UCSD-AML1 (cell line): ENCODE measurements around the gene PLA2G2F.
"Not testable (repeated sequence)": the region's sequence is repeated elsewhere in the genome, so short reads cannot be mapped to it uniquely, and the experiment has no call there.

ENCODE experiments used
- DNase-seq: peaks from one replicate; lab custom pipeline; 2025; ENCODE audit not compliant: unreplicated experiment; lab: John Stamatoyannopoulos, UW

PLA2G2F gene

DNA sequence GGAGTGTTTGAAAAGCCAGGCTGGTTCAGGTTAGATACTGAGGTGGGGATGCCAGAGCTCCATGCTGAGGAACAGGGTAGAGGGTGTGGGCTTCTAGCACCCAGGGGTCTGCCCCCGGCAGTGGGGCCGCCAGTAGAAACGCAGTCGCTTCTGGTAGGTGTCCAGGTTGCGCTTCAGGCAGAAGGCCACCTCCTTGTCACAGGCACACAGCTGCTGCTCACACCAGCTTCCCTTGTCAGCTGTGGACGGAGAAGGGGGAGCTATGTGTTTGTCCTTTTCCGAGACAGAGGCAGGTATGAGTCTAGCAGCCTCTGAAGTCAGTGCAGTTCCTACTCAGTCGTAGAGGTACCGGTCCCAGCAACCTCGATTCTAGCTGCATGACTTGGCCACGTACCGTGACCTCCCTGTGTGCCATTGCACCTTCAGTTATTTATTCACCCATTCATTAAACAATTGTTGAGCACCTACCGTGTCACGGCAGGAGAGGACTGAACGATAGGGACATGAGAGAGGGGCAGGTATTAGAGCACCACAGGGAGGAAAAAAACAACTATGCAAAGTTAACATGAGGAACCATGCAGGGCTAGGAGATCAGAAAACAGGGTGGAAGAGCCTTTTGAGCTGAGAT lies 25.0 kb upstream of the PLA2G2F start:
- DNase-seq = no peak

DNA sequence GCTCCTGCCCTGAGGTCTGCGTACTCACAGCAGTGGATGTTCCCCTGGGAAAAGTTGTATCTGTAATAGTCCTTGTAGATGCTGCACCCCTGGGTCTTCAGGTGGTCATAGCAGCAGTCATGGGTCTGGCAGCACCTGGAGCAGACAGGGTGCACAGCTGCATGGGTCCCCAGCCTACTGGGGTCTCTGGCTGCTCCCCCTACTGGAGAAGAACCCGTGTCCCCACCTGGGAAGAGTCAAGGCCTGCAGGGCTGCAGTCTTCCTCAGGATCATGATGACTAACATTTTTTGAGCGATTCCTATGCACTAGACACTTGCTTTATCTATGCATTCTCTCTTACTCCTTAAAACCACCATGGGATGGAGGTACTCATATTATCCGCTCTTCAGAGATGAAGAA lies 23.6 kb upstream of the PLA2G2F start:
- no peak for DNase-seq

GRCh38 chr1:20115916-20116315 lies 23.2 kb upstream of the PLA2G2F start:
- no peak for DNase-seq

- no peak for DNase-seq
Observed at GRCh38 chr1:20117236-20117635, 21.9 kb upstream of the PLA2G2F start.

GRCh38 chr1:20119347-20119746 lies 19.8 kb upstream of the PLA2G2F start, which contains the start of gene PLA2G2D:
PLA2G2D (minus strand) TSS chr1:20119536; CDS start chr1:20119498, 38 bp downstream.
- DNase-seq = no peak

DNA sequence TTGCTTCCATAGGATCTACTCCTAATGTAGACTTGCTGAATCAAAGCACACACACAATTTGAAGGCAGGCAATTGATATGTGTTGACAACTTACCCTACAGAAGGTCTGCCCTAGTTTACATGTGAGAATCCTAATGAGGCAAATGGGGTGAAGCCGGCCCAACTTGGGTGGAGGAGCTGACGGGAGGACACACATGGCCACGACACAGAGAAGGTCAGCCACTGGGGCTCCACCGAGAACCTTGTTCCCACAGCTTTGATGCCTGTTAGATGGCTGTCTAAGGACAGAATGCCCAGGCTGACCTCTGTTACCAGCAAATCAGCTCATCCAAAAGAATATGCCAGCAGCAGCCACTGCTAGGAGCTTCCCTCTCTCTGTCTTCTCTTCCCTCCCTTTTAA lies 18.3 kb upstream of the PLA2G2F start:
- DNase-seq = no peak

- DNase-seq = no peak
Observed at GRCh38 chr1:20123722-20124455, 15.2 kb upstream of the PLA2G2F start.

- DNase-seq = no peak
Observed at GRCh38 chr1:20124456-20125057, 14.6 kb upstream of the PLA2G2F start.

DNA sequence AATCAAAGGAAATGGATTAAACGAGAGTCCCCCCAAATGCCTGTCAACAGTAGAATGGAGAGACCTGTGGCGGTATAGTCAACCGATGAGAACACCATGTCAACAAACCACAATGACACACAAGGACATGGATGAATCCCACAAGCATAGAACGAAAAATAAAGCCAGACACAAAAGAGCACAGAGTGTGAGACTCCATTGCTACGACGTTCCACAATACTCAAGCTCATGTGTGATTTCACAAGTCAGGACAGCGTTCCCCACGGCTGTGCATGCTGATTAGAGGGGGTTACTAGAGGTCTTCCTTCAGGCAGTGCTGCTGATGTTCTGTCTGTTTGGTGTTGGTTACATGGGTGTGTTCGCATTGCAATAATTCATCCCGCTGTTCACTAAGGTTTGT lies 14.0 kb upstream of the PLA2G2F start:
- DNase-seq = no peak

DNA sequence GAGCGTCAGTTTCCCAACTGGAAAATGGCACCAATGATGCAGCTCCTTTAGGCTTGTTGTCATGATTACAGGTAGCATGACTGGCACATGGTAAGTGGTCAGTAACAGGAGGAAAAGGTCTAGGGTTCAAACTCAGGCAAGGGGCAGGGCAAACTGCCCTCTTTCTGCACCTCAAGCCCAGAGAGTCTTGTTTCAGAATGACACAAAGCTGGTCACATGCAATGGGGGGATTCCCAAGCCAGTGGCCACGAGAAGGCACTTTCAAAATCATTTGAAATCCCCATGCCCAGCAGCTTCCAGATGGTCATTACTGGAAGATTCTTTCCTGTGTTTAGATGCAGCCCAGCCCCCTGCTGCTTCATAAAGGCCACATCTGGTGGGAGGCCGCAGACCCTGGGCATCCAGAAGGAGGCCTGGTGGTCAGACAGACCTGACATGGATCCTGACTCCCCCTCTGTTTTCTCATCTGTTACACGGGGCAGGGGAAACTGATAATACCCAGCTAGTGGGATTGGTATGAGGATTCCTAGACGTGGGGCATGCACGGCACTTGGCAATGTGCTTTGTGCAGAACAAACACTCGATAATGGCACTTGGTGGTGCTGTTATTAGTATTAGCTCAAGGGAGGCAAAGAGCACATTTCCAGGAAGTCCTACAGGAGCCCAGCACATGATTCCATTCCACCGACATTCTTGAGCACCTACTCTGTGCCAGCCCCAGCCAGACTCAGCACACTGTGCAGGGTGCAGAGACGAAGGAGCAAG lies 12.9 kb upstream of the PLA2G2F start:
- DNase-seq = no peak

DNA sequence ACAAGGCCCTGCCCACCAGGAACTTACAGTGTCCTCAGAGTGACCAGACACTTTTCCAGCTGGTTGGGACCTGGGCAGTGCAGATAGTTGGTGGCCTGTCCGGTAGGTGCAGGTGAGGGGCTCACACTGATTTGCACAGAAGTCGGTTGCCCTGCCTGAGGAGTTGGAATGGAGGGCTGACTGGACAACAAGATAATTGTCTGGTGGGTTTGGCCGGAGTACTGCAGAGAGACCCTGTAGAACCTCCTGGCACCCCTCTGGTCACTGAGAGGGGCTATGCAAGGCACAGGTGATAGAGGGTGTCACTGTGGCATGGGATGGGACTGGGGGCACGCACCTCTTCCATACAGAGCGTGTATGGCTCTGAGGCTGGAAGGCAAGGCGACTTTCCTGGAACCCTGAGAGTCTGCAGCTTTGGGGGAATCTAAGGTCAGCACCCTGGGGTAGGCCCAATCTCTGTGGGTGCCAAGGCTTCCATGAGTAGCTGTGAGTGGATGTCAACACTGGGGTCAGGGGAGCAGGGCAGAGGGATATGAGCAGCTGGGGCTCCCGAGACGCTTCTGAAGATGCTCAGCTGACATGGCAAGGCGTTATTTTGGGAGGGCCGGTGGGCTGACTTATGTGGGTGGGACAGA lies 12.2 kb upstream of the PLA2G2F start:
- DNase-seq = no peak

GRCh38 chr1:20130518-20130917 lies 8.6 kb upstream of the PLA2G2F start:
- DNase-seq = not testable (repeated sequence)

DNA sequence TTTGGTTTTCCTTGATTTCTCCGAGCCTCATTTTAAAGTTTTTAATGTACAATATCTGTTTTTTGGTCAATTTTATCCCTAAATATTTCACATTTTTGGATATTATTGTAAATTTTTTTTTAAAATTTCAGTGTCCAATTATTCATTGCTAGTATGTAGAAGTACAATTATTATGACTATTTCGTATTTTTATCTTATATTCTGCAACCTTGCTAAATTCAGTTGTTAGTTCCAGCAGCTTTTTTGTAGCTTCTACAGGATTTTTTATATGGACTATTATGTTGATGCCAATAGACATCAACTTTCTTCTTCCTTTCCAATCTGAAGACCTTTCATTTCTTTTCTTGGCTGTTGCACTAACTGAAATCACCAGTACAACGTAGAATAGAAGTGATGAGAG lies 4.1 kb upstream of the PLA2G2F start:
- DNase-seq = no peak

- DNase-seq = no peak
Observed at GRCh38 chr1:20136249-20136648, 2.9 kb upstream of the PLA2G2F start.

DNA sequence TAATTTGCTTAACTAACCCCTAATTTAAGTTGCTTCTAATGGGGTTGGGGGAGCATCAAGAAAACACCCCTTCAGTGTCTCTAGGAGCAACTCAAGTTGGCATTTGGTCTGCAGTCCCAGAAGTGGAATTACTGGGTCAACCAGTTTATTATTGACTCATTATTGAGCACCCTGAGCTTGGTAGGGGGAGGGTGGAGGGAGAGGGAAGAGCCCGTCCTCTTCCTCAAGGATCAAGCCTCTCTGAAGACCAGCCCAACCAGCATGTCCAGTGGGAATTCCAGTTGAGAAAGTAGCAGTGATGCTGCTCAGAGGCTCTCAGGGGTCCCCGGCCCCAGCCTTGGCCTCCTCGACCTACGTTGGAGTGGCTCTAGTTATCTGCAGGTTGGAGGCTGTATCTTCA lies 2.1 kb upstream of the PLA2G2F start:
- DNase-seq = no peak

GRCh38 chr1:20137604-20138003 lies 1.5 kb upstream of the PLA2G2F start:
- DNase-seq = no peak

DNA sequence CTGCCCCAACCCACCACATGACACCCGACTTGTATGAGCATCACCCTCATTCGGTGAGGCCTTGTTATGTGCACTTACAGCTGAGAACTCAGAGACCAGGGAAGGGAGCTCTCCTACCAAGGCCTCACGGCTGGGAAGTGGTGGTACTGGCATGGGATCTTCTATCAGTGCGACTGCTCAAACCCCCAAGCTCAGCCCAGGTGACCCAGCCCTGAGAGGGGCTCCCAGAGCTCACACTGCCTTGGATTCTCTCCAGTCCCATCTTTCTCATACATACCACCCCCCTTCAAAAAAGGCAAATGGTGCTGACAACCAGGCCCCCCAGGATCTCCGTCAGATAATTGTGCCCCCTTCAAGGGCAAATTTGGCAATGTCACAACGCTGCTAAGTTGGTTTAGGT lies 777 bp upstream of the PLA2G2F start:
- no peak for DNase-seq

GRCh38 chr1:20139776-20140612 lies 871 bp downstream of the PLA2G2F start:
- DNase-seq = no peak

- no peak for DNase-seq
Observed at GRCh38 chr1:20141001-20141400, 1.9 kb downstream of the PLA2G2F start.

DNA sequence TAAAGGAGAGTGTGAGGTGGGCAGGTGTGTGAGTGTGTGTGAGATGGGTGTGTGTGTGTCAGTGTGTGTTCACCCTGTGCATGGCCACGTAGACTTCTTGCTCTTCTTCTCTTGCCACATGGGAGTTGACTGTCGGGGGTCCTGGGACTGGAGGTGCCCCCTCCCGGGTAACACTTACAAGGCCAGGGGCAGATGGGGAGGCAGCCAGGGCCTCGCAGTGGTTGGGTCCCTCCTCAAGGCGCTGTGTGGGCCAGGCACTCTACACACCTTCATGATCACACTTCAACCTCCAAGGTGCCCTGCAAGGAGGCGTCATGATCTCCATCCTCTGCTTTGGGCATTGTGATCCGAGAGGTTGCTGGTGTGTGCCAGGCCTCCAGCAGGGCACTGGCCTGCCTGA lies 2.3 kb downstream of the PLA2G2F start:
- no peak for DNase-seq
